Hepatocyte (in vitro differentiated cells): ENCODE measurements around the gene MGAT5. TPM values are rescaled to one million over a fixed set of nuclear protein-coding genes. Genes with fewer than 3 reads are reported as not detected.

ENCODE experiments used
- DNase-seq: peaks from one replicate; pipeline ENCODE4 v3.0.0-alpha.2; 2016; ENCODE audit warnings: low spot score
- H2AFZ ChIP-seq: fragments of 200-600 bp; sonication (generic); 2 replicates; pipeline ENCODE4 v1.6.0; 2016; ENCODE audit warnings: antibody characterized with exemption, mild to moderate bottlenecking
- H3K27ac ChIP-seq: fragments of 200-600 bp; sonication (generic); 2 replicates; pipeline ENCODE4 v1.5.1; 2016; ENCODE audit warnings: mild to moderate bottlenecking
- H3K27me3 ChIP-seq: fragments of 200-600 bp; sonication (generic); 2 replicates; pipeline ENCODE4 v1.6.1; 2016
- H3K36me3 ChIP-seq: fragments of 200-600 bp; sonication (generic); replicated peaks from 2 replicates; pipeline ENCODE4 v1.5.1; 2016; ENCODE audit warnings: low read depth; ENCODE audit not compliant: insufficient read depth
- H3K4me1 ChIP-seq: fragments of 200-600 bp; sonication (generic); 2 replicates; pipeline ENCODE4 v1.5.1; 2016; ENCODE audit warnings: mild to moderate bottlenecking, moderate library complexity; ENCODE audit not compliant: insufficient read depth
- H3K4me2 ChIP-seq: fragments of 200-600 bp; sonication (generic); 2 replicates; pipeline ENCODE4 v1.6.0; 2016
- H3K4me3 ChIP-seq: fragments of 200-600 bp; sonication (generic); 2 replicates; pipeline ENCODE4 v1.5.1; 2016; ENCODE audit warnings: mild to moderate bottlenecking
- H3K79me2 ChIP-seq: fragments of 200-600 bp; sonication (generic); 2 replicates; pipeline ENCODE4 v1.6.0; 2017; ENCODE audit warnings: mild to moderate bottlenecking
- H3K9me2 ChIP-seq: fragments of 200-600 bp; sonication (generic); replicated peaks from 2 replicates; pipeline ENCODE4 v1.6.0; 2017; ENCODE audit warnings: mild to moderate bottlenecking; ENCODE audit not compliant: insufficient read depth
- H3K9me3 ChIP-seq: fragments of 200-600 bp; sonication (generic); 2 replicates; pipeline ENCODE4 v1.5.1; 2016; ENCODE audit warnings: low read depth, mild to moderate bottlenecking
- H4K20me1 ChIP-seq: fragments of 200-600 bp; sonication (generic); 2 replicates; pipeline ENCODE4 v1.6.0; 2016; ENCODE audit warnings: mild to moderate bottlenecking; ENCODE audit not compliant: insufficient read depth, poor library complexity, severe bottlenecking
- EZH2 ChIP-seq: fragments of 200-600 bp; sonication (generic); IDR thresholded peaks from 2 replicates; pipeline ENCODE4 v1.6.1; 2016; ENCODE audit warnings: antibody characterized with exemption, mild to moderate bottlenecking, borderline replicate concordance
- EZH2phosphoT487 ChIP-seq: fragments of 200-600 bp; sonication (generic); IDR thresholded peaks from one replicate; pipeline ENCODE4 v1.6.1; 2018; ENCODE audit warnings: antibody characterized with exemption, mild to moderate bottlenecking, low read depth, moderate library complexity; ENCODE audit not compliant: unreplicated experiment, severe bottlenecking
- WGBS: methylation state at CpG from one replicate; pipeline ENCODE4 v1.1.6; 2016; ENCODE audit warnings: low lambda C conversion rate; ENCODE audit errors: missing lambda C conversion rate; 5-methylcytosine and 5-hydroxymethylcytosine counted together
- polyA plus RNA-seq: library from polyadenylated mRNA; unstranded; fragments of >200 nt; fragmentation: Nextera tagmentation; extraction: Ambion mirVana; gene quantifications from 2 replicates; pipeline ENCODE4 v1.2.1, GENCODE V29; 2016
- total RNA-seq: library from RNA; depleted of rRNA; stranded (reverse); fragments of >200 nt; gene quantifications from 2 replicates; pipeline ENCODE4 v1.2.3, GENCODE V29; 2014
- TF ChIP-seq, protein P1 (sequence below): fragments of 200-600 bp; sonication (generic); IDR thresholded peaks from 2 replicates; pipeline ENCODE4 v1.5.1; 2016; ENCODE audit warnings: antibody characterized with exemption, mild to moderate bottlenecking; ENCODE audit not compliant: poor library complexity

The MGAT5 gene
- total and polyA plus RNA-seq, 2 experiments from 2014 or later, result 9.1 to 30.2 TPM

DNA sequence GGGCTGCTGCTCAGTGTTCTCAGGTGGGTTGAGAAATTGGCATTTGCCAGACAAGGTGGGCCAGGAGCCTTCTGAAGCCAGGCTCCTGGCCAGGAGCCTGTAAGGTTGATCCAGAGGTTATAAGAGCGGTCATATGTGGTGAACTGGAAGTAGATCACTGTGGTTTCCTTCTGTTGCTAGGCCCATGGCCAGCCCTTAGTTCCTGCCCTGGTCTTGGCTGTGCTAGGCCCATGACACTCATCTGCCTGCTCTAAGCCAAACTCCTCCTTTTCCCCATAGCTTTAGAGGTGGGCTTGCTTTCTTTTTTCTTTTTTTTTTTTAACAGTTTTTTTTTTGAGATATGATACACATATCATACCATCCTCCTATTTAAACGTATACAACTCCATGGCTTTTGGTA, 5.0 kb upstream of the MGAT5 start:
- Histone ChIP-seq H2AFZ (no peak overlapping the region), H3K4me3 (no peak overlapping the region), H4K20me1 (peaks cover 4% of the 10 kb centered on the region), H3K4me2 (no peak overlapping the region), H3K27me3 (no peaks in the 10 kb centered on the region), H3K9me3 (no peaks in the 10 kb centered on the region), H3K9me2 (no peaks in the 10 kb centered on the region), H3K79me2 (peaks cover 41% of the 10 kb centered on the region), H3K4me1 (peaks cover 6% of the 10 kb centered on the region), H3K36me3 (no peaks in the 10 kb centered on the region), H3K27ac (no peak overlapping the region)
- DNase-seq, result no peak
- TF ChIP-seq EZH2, result no peak
- TF ChIP-seq, protein P1, sequence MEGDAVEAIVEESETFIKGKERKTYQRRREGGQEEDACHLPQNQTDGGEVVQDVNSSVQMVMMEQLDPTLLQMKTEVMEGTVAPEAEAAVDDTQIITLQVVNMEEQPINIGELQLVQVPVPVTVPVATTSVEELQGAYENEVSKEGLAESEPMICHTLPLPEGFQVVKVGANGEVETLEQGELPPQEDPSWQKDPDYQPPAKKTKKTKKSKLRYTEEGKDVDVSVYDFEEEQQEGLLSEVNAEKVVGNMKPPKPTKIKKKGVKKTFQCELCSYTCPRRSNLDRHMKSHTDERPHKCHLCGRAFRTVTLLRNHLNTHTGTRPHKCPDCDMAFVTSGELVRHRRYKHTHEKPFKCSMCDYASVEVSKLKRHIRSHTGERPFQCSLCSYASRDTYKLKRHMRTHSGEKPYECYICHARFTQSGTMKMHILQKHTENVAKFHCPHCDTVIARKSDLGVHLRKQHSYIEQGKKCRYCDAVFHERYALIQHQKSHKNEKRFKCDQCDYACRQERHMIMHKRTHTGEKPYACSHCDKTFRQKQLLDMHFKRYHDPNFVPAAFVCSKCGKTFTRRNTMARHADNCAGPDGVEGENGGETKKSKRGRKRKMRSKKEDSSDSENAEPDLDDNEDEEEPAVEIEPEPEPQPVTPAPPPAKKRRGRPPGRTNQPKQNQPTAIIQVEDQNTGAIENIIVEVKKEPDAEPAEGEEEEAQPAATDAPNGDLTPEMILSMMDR, result no peak
- 100% methylated on average over 2 of the region's 2 CpGs for WGBS

DNA sequence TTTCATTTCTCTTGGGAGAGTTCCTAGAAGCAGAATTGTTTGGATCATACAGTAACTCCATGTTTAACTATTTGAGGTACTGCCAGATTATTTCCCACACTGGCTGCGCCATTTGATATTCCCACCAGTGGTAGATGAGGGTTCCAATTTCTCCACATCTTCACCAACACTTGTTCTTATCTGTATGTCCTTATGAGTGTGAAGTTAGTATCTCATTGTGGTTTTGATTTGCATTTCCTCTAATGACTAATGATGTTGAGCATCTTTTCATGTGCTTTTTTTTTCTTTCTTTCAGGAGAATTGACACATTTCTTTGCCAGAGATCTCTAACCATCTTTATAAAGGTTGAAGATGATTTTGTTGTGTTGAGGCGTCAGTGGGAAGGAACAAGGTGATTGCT, 4.1 kb upstream of the MGAT5 start:
- no peak overlapping the region for H3K27ac ChIP-seq
- H2AFZ ChIP-seq, result no peak overlapping the region
- H3K4me1 ChIP-seq, result peaks cover 6% of the 10 kb centered on the region
- H3K9me3 ChIP-seq, result no peaks in the 10 kb centered on the region
- H3K9me2 ChIP-seq, result no peaks in the 10 kb centered on the region
- peaks cover 36% of the 10 kb centered on the region for H3K79me2 ChIP-seq
- no peak overlapping the region for H3K4me2 ChIP-seq
- no peaks in the 10 kb centered on the region for H3K36me3 ChIP-seq
- peaks cover 4% of the 10 kb centered on the region for H4K20me1 ChIP-seq
- TF ChIP-seq EZH2phosphoT487 (no peak), EZH2 (no peak)
- TF ChIP-seq, protein P1, result no peak
- H3K4me3 ChIP-seq, result no peak overlapping the region
- WGBS, result 98% methylated on average over 2 of the region's 2 CpGs
- DNase-seq, result no peak
- H3K27me3 ChIP-seq, result no peaks in the 10 kb centered on the region

DNA sequence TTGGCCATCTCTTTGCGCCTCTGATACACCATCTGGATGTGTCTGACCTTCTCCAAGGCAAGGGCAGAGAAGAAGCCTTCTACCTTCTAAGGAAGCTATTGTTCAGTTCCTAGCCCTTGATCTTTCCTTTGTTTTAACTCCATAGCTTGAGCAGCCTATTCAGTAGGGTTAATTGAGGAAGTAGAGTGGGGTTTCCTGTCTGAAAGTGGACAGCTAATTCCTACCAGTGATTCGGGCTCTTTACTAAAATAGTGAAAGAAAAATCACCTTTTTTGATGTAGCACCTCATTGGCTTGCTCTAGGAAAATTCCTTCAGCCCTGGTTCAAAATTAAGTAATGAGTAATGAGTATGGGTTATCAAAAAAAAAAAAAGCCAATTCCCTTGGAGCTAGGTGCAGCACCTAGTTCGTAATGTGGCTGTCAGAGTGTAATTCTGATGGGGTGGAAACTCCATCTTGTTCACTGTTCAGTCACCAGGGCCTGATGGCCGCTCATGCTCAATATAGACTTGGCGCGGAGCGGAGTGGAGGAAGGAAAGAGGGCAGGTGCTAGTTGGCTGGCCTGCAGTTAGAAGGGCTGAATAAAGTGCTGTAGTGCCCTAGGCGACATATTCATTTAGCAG, 2.9 kb upstream of the MGAT5 start:
- no peaks in the 10 kb centered on the region for H4K20me1 ChIP-seq
- no peak for DNase-seq
- H3K27me3 ChIP-seq, result no peaks in the 10 kb centered on the region
- H3K9me3 ChIP-seq, result no peaks in the 10 kb centered on the region
- H3K36me3 ChIP-seq, result no peaks in the 10 kb centered on the region
- no peak overlapping the region for H3K4me2 ChIP-seq
- H3K4me1 ChIP-seq, result peaks cover 6% of the 10 kb centered on the region
- WGBS, result 96% methylated on average over 8 of the region's 8 CpGs
- H3K9me2 ChIP-seq, result no peaks in the 10 kb centered on the region
- H3K4me3 ChIP-seq, result no peak overlapping the region
- no peak overlapping the region for H2AFZ ChIP-seq
- H3K27ac ChIP-seq, result no peak overlapping the region
- no peak for TF ChIP-seq EZH2
- TF ChIP-seq EZH2phosphoT487, result no peak
- TF ChIP-seq, protein P1, result no peak
- peaks cover 33% of the 10 kb centered on the region for H3K79me2 ChIP-seq
